GM23248 (cell line): ENCODE measurements around the gene CLIC4. TPM values are rescaled to one million over a fixed set of nuclear protein-coding genes. Genes with fewer than 3 reads are reported as not detected.
"Not testable (repeated sequence)": the region's sequence is repeated elsewhere in the genome, so short reads cannot be mapped to it uniquely, and the experiment has no call there.

Source experiments
- DNase-seq: peaks from one replicate; pipeline ENCODE4 v3.0.0-alpha.2; 2015
- H2AFZ ChIP-seq: fragments of 200-600 bp; sonication (generic); 2 replicates; pipeline ENCODE4 v1.6.1; 2016; ENCODE audit warnings: antibody characterized with exemption
- H3F3A ChIP-seq: fragments of 200-600 bp; sonication (generic); 2 replicates; pipeline ENCODE4 v1.6.1; 2016; ENCODE audit warnings: mild to moderate bottlenecking, antibody characterized with exemption, mixed run types; ENCODE audit not compliant: insufficient read depth
- H3K27ac ChIP-seq: fragments of 200-600 bp; sonication (generic); 2 replicates; pipeline ENCODE4 v1.5.1; 2016; ENCODE audit warnings: mild to moderate bottlenecking
- H3K27me3 ChIP-seq: fragments of 200-600 bp; sonication (generic); replicated peaks from 2 replicates; pipeline ENCODE4 v1.6.1; 2016; ENCODE audit warnings: mild to moderate bottlenecking; ENCODE audit not compliant: insufficient read depth
- H3K36me3 ChIP-seq: fragments of 200-600 bp; sonication (generic); 2 replicates; pipeline ENCODE4 v1.6.1; 2016; ENCODE audit warnings: low read depth, mild to moderate bottlenecking
- H3K4me1 ChIP-seq: fragments of 200-600 bp; sonication (generic); 2 replicates; pipeline ENCODE4 v1.6.1; 2016; ENCODE audit warnings: mild to moderate bottlenecking; ENCODE audit not compliant: insufficient read depth
- H3K4me2 ChIP-seq: fragments of 200-600 bp; sonication (generic); one replicate; pipeline ENCODE4 v1.6.1; 2016; ENCODE audit warnings: mild to moderate bottlenecking; ENCODE audit not compliant: unreplicated experiment
- H3K4me3 ChIP-seq: fragments of 200-600 bp; sonication (generic); 2 replicates; pipeline ENCODE4 v1.5.1; 2016; ENCODE audit warnings: mild to moderate bottlenecking
- H3K79me2 ChIP-seq: fragments of 200-600 bp; sonication (generic); 2 replicates; pipeline ENCODE4 v1.6.1; 2016; ENCODE audit warnings: mild to moderate bottlenecking; ENCODE audit not compliant: insufficient read depth
- H3K9ac ChIP-seq: fragments of 200-600 bp; sonication (generic); 2 replicates; pipeline ENCODE4 v1.6.1; 2016; ENCODE audit warnings: mild to moderate bottlenecking
- H3K9me2 ChIP-seq: fragments of 200-600 bp; sonication (generic); 2 replicates; pipeline ENCODE4 v1.6.1; 2016; ENCODE audit warnings: mixed run types, mild to moderate bottlenecking, moderate library complexity; ENCODE audit not compliant: insufficient read depth
- H3K9me3 ChIP-seq: fragments of 200-600 bp; sonication (generic); one replicate; pipeline ENCODE4 v1.6.1; 2017; ENCODE audit warnings: low read depth
- H4K20me1 ChIP-seq: fragments of 200-600 bp; sonication (generic); 2 replicates; pipeline ENCODE4 v1.6.0; 2016; ENCODE audit not compliant: insufficient read depth
- EZH2 ChIP-seq: fragments of 200-600 bp; sonication (generic); IDR thresholded peaks from 2 replicates; pipeline ENCODE4 v1.6.1; 2018; ENCODE audit warnings: antibody characterized with exemption, mild to moderate bottlenecking; ENCODE audit not compliant: insufficient read depth, poor library complexity, severe bottlenecking
- EZH2phosphoT487 ChIP-seq: fragments of 200-600 bp; sonication (generic); IDR thresholded peaks from 2 replicates; pipeline ENCODE4 v1.6.1; 2018; ENCODE audit warnings: antibody characterized with exemption, moderate library complexity, mild to moderate bottlenecking, low read depth; ENCODE audit not compliant: insufficient read depth
- WGBS, 2 experiments: methylation state at CpG; one replicate each; pipeline ENCODE4 v1.1.6; 2015 to 2017; ENCODE audit warnings: low lambda C conversion rate in 2 of 2, low coverage in 1 of 2; ENCODE audit errors: missing lambda C conversion rate in 2 of 2; 5-methylcytosine and 5-hydroxymethylcytosine counted together
- in situ Hi-C: fragments of 300-500 bp; cut with MboI; formaldehyde crosslinking; loops from 2 replicates; pipeline ENCODE4 v1.15.0; 2020
- polyA plus RNA-seq: library from polyadenylated mRNA; unstranded; fragments of >200 nt; fragmentation: Nextera tagmentation; extraction: Ambion mirVana; gene quantifications from 2 replicates; pipeline ENCODE4 v1.2.1, GENCODE V29; 2016
- total RNA-seq: library from RNA; depleted of rRNA; stranded (reverse); fragments of >200 nt; shearing (Covaris generic); gene quantifications from 2 replicates; pipeline ENCODE4 v1.2.3, GENCODE V29; 2014

CLIC4 gene
- total and polyA plus RNA-seq, 2 experiments from 2014 or later: 1,380 to 1,665 TPM

- H3K36me3 ChIP-seq: peaks cover 27% of the 10 kb centered on the region
- H4K20me1 ChIP-seq: peaks cover 67% of the 10 kb centered on the region
- H3F3A ChIP-seq: peaks cover 93% of the 10 kb centered on the region
- TF ChIP-seq EZH2: no peak
- TF ChIP-seq EZH2phosphoT487: no peak
- H3K4me1 ChIP-seq: peaks cover 67% of the 10 kb centered on the region
- no peaks in the 10 kb centered on the region for H3K9me2 ChIP-seq
- 23 to 32% methylated on average over 1 of the region's 1 CpG for WGBS, 2 experiments
- H3K27ac ChIP-seq: peak overlapping the region; percentile 21
- no peaks in the 10 kb centered on the region for H3K9me3 ChIP-seq
- peak overlapping the region; percentile 97 for H3K4me2 ChIP-seq
- H3K9ac ChIP-seq: peak overlapping the region; percentile 33
- in situ Hi-C loops: no loop called here
- H2AFZ ChIP-seq: no peak overlapping the region
- DNase-seq: peak; percentile 51
- peak overlapping the region; percentile 99 for H3K4me3 ChIP-seq
- H3K79me2 ChIP-seq: peaks cover 100% of the 10 kb centered on the region
- H3K27me3 ChIP-seq: no peaks in the 10 kb centered on the region
Observed at GRCh38 chr1:24751833-24752232, 6.6 kb downstream of the CLIC4 start.

- peaks cover 93% of the 10 kb centered on the region for H3F3A ChIP-seq
- peaks cover 67% of the 10 kb centered on the region for H3K4me1 ChIP-seq
- in situ Hi-C loops: no loop called here
- no peaks in the 10 kb centered on the region for H3K27me3 ChIP-seq
- TF ChIP-seq EZH2: no peak
- no peak for TF ChIP-seq EZH2phosphoT487
- H3K36me3 ChIP-seq: peaks cover 30% of the 10 kb centered on the region
- H3K4me2 ChIP-seq: peak overlapping the region; percentile 97
- WGBS, 2 experiments: 47 to 51% methylated on average over 3 of the region's 3 CpGs
- peaks cover 67% of the 10 kb centered on the region for H4K20me1 ChIP-seq
- H3K9me3 ChIP-seq: no peaks in the 10 kb centered on the region
- H3K9me2 ChIP-seq: no peaks in the 10 kb centered on the region
- H3K79me2 ChIP-seq: peaks cover 100% of the 10 kb centered on the region
- H2AFZ ChIP-seq: no peak overlapping the region
- H3K27ac ChIP-seq: 0 out of 2 replicates have a peak overlapping the region, but pooled peaks have one; percentile 21
- H3K4me3 ChIP-seq: peak overlapping the region; percentile 99
- 0 out of 2 replicates have a peak overlapping the region, but pooled peaks have one; percentile 33 for H3K9ac ChIP-seq
- DNase-seq: no peak
Observed at GRCh38 chr1:24752305-24752704, 7.1 kb downstream of the CLIC4 start.

GRCh38 chr1:24754229-24754628, 9.0 kb downstream of the CLIC4 start:
- Histone ChIP-seq H2AFZ (no peak overlapping the region), H3K9me2 (no peaks in the 10 kb centered on the region), H3K4me3 (peak overlapping the region; percentile 99), H3K27ac (peak overlapping the region; percentile 20), H3F3A (peaks cover 86% of the 10 kb centered on the region), H3K79me2 (peaks cover 100% of the 10 kb centered on the region), H4K20me1 (peaks cover 51% of the 10 kb centered on the region), H3K27me3 (no peaks in the 10 kb centered on the region), H3K9me3 (no peaks in the 10 kb centered on the region), H3K9ac (0 out of 2 replicates have a peak overlapping the region, but pooled peaks have one; percentile 0), H3K36me3 (peaks cover 30% of the 10 kb centered on the region), H3K4me2 (peak overlapping the region; percentile 97), H3K4me1 (peaks cover 60% of the 10 kb centered on the region)
- 64 to 69% methylated on average over 5 of the region's 5 CpGs for WGBS, 2 experiments
- in situ Hi-C loops: no loop called here
- peak; percentile 51 for DNase-seq
- TF ChIP-seq EZH2phosphoT487 (no peak), EZH2 (no peak)

- H4K20me1 ChIP-seq: peaks cover 51% of the 10 kb centered on the region
Observed at GRCh38 chr1:24755323-24755722, 10.1 kb downstream of the CLIC4 start.

GRCh38 chr1:24756395-24756794, 11.1 kb downstream of the CLIC4 start:
- Histone ChIP-seq H3K4me1 (peaks cover 60% of the 10 kb centered on the region), H3K27ac (no peak overlapping the region), H4K20me1 (peaks cover 55% of the 10 kb centered on the region), H2AFZ (no peak overlapping the region), H3K27me3 (no peaks in the 10 kb centered on the region), H3K9ac (no peak overlapping the region), H3K4me2 (no peak overlapping the region), H3K79me2 (peaks cover 100% of the 10 kb centered on the region), H3K36me3 (peaks cover 36% of the 10 kb centered on the region), H3K9me3 (no peaks in the 10 kb centered on the region), H3K4me3 (no peak overlapping the region), H3K9me2 (no peaks in the 10 kb centered on the region), H3F3A (peaks cover 90% of the 10 kb centered on the region)
- 98% methylated on average over 2 of the region's 2 CpGs for WGBS, 2 experiments
- TF ChIP-seq EZH2phosphoT487: no peak
- in situ Hi-C loops: no loop called here
- DNase-seq: no peak

More at GRCh38 chr1:24755323-24755722, 10.1 kb downstream of the CLIC4 start:
- H3K9me2 ChIP-seq, H3K9me3 ChIP-seq, H2AFZ ChIP-seq, DNase-seq, in situ Hi-C loops, H3K4me2 ChIP-seq, H3K27ac ChIP-seq, H3K9ac ChIP-seq, H3K27me3 ChIP-seq, H3K4me3 ChIP-seq: not testable (repeated sequence)
- Histone ChIP-seq H3K79me2 (peaks cover 100% of the 10 kb centered on the region), H3K36me3 (peaks cover 41% of the 10 kb centered on the region), H3K4me1 (peaks cover 60% of the 10 kb centered on the region), H3F3A (peaks cover 86% of the 10 kb centered on the region)
- WGBS, 2 experiments: 93 to 97% methylated on average over 6 of the region's 6 CpGs
